Measurements from ENCODE around the gene ST6GALNAC5. TPM values are rescaled to one million over a fixed set of nuclear protein-coding genes. Genes with fewer than 3 reads are reported as not detected.

ST6GALNAC5 gene
- total and polyA plus RNA-seq, 2 experiments from 2014 or later, result 4.1 to 19.2 TPM

- peak overlapping the region; percentile 91 for H3K4me3 Mint-ChIP-seq
- Histone ChIP-seq H3K4me1 (ENCODE audit: insufficient read depth) (peaks cover 19% of the 10 kb centered on the region), H3K9me2 (ENCODE audit: insufficient read depth) (no peaks in the 10 kb centered on the region), H3K27ac (ENCODE audit: low read depth) (no peak overlapping the region), H3K79me2 (replicated peaks; ENCODE audit: insufficient read depth) (no peaks in the 10 kb centered on the region), H3K4me2 (peak overlapping the region; percentile 95), H2AFZ (peak overlapping the region; percentile 99), H3K36me3 (ENCODE audit: insufficient read depth) (no peaks in the 10 kb centered on the region), H4K20me1 (replicated peaks; ENCODE audit: insufficient read depth) (no peaks in the 10 kb centered on the region; the same call in 1 of the 2 replicates), H3K27me3 (ENCODE audit: insufficient read depth) (peaks cover 41% of the 10 kb centered on the region), H3K4me3 (peak overlapping the region; percentile 96), H3F3A (replicated peaks; ENCODE audit: low read depth) (no peaks in the 10 kb centered on the region)
- TF ChIP-seq JUNB (IDR thresholded peaks at IDR 0.05; ENCODE audit: unreplicated experiment), result no peak
- TF ChIP-seq ZNF462 (CRISPR knock-in tag; IDR thresholded peaks at IDR 0.05), result no peak
- no peak for TF ChIP-seq REST (IDR thresholded peaks at IDR 0.05; ENCODE audit: unreplicated experiment)
- TF ChIP-seq STAT1 (IDR thresholded peaks at IDR 0.05; ENCODE audit: unreplicated experiment), result no peak
- no peaks in the 10 kb centered on the region for H3K9me3 Mint-ChIP-seq
- DNase-seq (ENCODE audit: low spot score) (peak; percentile 74), ATAC-seq (peak; percentile 65)
- H3K27me3 Mint-ChIP-seq (ENCODE audit: insufficient read depth, low read depth, poor library complexity), result peaks cover 25% of the 10 kb centered on the region
- peaks cover 15% of the 10 kb centered on the region for H3K4me1 Mint-ChIP-seq
- no peak overlapping the region for H3K27ac Mint-ChIP-seq
- H3K36me3 Mint-ChIP-seq (ENCODE audit: low read depth), result peaks cover 7% of the 10 kb centered on the region; the same call in 2 of the 3 replicates
These were observed 1.6 kb downstream of the ST6GALNAC5 start for GRCh38 chr1:76868916-76869315.
